Measurements from ENCODE around the gene FUNDC2. TPM values are rescaled to one million over a fixed set of nuclear protein-coding genes. Genes with fewer than 3 reads are reported as not detected.

The FUNDC2 gene
- total RNA-seq, 1 donor from 2014 or later: 59.4 TPM

GRCh38 chrX:155070038-155070437 is 43.4 kb downstream of the FUNDC2 start:
- peak; percentile 3 for DNase-seq

GRCh38 chrX:155070663-155070974 is 44.0 kb downstream of the FUNDC2 start:
- DNase-seq: no peak

GRCh38 chrX:155070975-155071693 is 44.5 kb downstream of the FUNDC2 start, which contains the start of the genes BRCC3, CMC4 and MTCP1:
TSS of gene BRCC3 (plus strand) at chrX:155071508. CDS start at chrX:155071528, 20 bp downstream.
TSS of gene CMC4 (minus strand) at chrX:155071136. CDS start at chrX:155064023, 7,113 bp downstream.
TSS of gene MTCP1 (minus strand) at chrX:155071136. CDS start at chrX:155066010, 5,126 bp downstream.
- DNase-seq: peak; percentile 85

GRCh38 chrX:155071694-155072280 is 45.1 kb downstream of the FUNDC2 start:
- DNase-seq: no peak

- peak; percentile 33 for DNase-seq
Measured at GRCh38 chrX:155086202-155086840, 59.7 kb downstream of the FUNDC2 start.

- DNase-seq: no peak
Measured at GRCh38 chrX:155086961-155087735, 60.5 kb downstream of the FUNDC2 start.

- peak; percentile 12 for DNase-seq
Measured at GRCh38 chrX:155094468-155095061, 67.9 kb downstream of the FUNDC2 start.

GRCh38 chrX:155105919-155106318 is 79.3 kb downstream of the FUNDC2 start:
- DNase-seq: no peak

GRCh38 chrX:155108427-155108826 is 81.8 kb downstream of the FUNDC2 start:
- DNase-seq: no peak

Other genes starting within 250 kb of the FUNDC2 start
- gene MPP1, start 221.4 kb upstream of the FUNDC2 start, total RNA-seq: 21.2 TPM
- gene SMIM9, start 192.2 kb upstream of the FUNDC2 start, total RNA-seq: not detected
- gene F8A1, start 140.5 kb upstream of the FUNDC2 start, total RNA-seq: 2.6 TPM
- gene F8, start 4.1 kb upstream of the FUNDC2 start, total RNA-seq: 7.3 TPM
- 13.0 TPM for gene CMC4, start 44.3 kb downstream of the FUNDC2 start, total RNA-seq
- 1.7 TPM for gene MTCP1, start 44.3 kb downstream of the FUNDC2 start, total RNA-seq
- gene BRCC3, start 44.7 kb downstream of the FUNDC2 start, total RNA-seq: 18.2 TPM
- gene VBP1, start 189.6 kb downstream of the FUNDC2 start, total RNA-seq: 72.4 TPM
- 0.51 TPM for gene RAB39B, start 237.6 kb downstream of the FUNDC2 start, total RNA-seq